Gastrocnemius medialis (tissue), 4 donors: Measurements from ENCODE around the gene PLCL1. TPM values are rescaled to one million over a fixed set of nuclear protein-coding genes. Genes with fewer than 3 reads are reported as not detected.

Experiments
- ATAC-seq, 2 donors: fragments of 150-250 bp; one replicate each; pipeline ENCODE4 v1.9.1; 2016
- DNase-seq, 2 donors: peaks; one replicate each; pipeline ENCODE4 v3.0.0-alpha.2; 2019
- H3K27ac ChIP-seq, 4 donors: fragments of 200-600 bp; sonication (generic); 1 replicate in 1 of 4; 2 replicates in 3 of 4; pipeline ENCODE4 v1.5.1; 2016 to 2018; ENCODE audit warnings: mild to moderate bottlenecking in 2 of 4, moderate library complexity in 1 of 4
- H3K27me3 ChIP-seq, 3 donors: fragments of 200-600 bp; sonication (generic) in 2 of 3; 1 replicate in 1 of 3; 2 replicates in 2 of 3; pipeline versions ENCODE4 v1.5.1 to v1.6.0; 2016 to 2019; ENCODE audit warnings: mild to moderate bottlenecking in 1 of 3, moderate library complexity in 1 of 3
- H3K36me3 ChIP-seq, 2 donors: fragments of 200-600 bp; sonication (generic) in 1 of 2; one replicate each; pipeline ENCODE4 v1.5.1; 2017 to 2018
- H3K4me1 ChIP-seq, 2 donors: fragments of 200-600 bp; sonication (generic) in 1 of 2; one replicate each; pipeline ENCODE4 v1.5.1; 2016 to 2017; ENCODE audit warnings: mild to moderate bottlenecking in 2 of 2
- H3K4me3 ChIP-seq, 4 donors: fragments of 200-600 bp; sonication (generic) in 3 of 4; 1 replicate in 1 of 4; 2 replicates in 3 of 4; pipeline ENCODE4 v1.5.1; 2016 to 2019; ENCODE audit warnings: mild to moderate bottlenecking in 2 of 4
- H3K9me3 ChIP-seq, 3 donors: fragments of 200-600 bp; sonication (generic) in 2 of 3; 1 replicate in 1 of 3; 2 replicates in 2 of 3; pipeline ENCODE4 v1.5.1; 2016 to 2019
- POLR2A ChIP-seq, 2 donors: fragments of 450-650 bp; IDR thresholded peaks; one replicate each; pipeline ENCODE4 v1.6.1; 2017; ENCODE audit warnings: antibody characterized with exemption in 2 of 2, mild to moderate bottlenecking in 2 of 2, moderate library complexity in 2 of 2
- in situ Hi-C, 4 donors: fragments of 200-750 bp; cut with MboI; loops; one replicate each; pipeline versions ENCODE4 v1.15.0 to v1.8.0; 2017; ENCODE audit warnings: low sequenced_read_pairs in 4 of 4
- intact Hi-C: fragments of 100-400 bp; cut with DNase I; formaldehyde crosslinking; loops from one replicate; pipeline ENCODE4 v1.15.1; 2023; ENCODE audit warnings: low total_unique reads
- total RNA-seq, 4 donors: library from RNA; depleted of rRNA; stranded (reverse); fragments of >200 nt; gene quantifications; one replicate each; pipeline versions ENCODE4 v1.1.0 to v1.2.3, GENCODE V29; 2016
- TF ChIP-seq, protein P1 (sequence below), 5 experiments: fragments of 450-650 bp in 3 of 5; fragments of 200-600 bp in 2 of 5; sonication (generic) in 2 of 5; IDR thresholded peaks in 4 of 5; conservative IDR thresholded peaks in 1 of 5; 1 replicate in 4 of 5; 2 replicates in 1 of 5; pipeline ENCODE4 v1.5.1; 2016 to 2019; ENCODE audit warnings: antibody characterized with exemption in 5 of 5, mild to moderate bottlenecking in 3 of 5, moderate library complexity in 3 of 5

The PLCL1 gene
- total RNA-seq, 4 donors from 2014 or later = 5.9 to 10.7 (median 9.8) TPM

GRCh38 chr2:197929008-197929885 lies 124.9 kb downstream of the PLCL1 start:
- ATAC-seq (no peak), DNase-seq (no peak)
- Histone ChIP-seq H3K27me3 (no peaks in the 10 kb centered on the region), H3K36me3 (no peaks in the 10 kb centered on the region), H3K27ac (no peak overlapping the region), H3K4me1 (peaks cover 36 to 51% of the 10 kb centered on the region in 2 donors), H3K9me3 (no peaks in the 10 kb centered on the region), H3K4me3 (no peak overlapping the region)
- intact Hi-C loops = no loop called here
- no peak for TF ChIP-seq POLR2A (IDR thresholded peaks at IDR 0.05)
- TF ChIP-seq, protein P1, sequence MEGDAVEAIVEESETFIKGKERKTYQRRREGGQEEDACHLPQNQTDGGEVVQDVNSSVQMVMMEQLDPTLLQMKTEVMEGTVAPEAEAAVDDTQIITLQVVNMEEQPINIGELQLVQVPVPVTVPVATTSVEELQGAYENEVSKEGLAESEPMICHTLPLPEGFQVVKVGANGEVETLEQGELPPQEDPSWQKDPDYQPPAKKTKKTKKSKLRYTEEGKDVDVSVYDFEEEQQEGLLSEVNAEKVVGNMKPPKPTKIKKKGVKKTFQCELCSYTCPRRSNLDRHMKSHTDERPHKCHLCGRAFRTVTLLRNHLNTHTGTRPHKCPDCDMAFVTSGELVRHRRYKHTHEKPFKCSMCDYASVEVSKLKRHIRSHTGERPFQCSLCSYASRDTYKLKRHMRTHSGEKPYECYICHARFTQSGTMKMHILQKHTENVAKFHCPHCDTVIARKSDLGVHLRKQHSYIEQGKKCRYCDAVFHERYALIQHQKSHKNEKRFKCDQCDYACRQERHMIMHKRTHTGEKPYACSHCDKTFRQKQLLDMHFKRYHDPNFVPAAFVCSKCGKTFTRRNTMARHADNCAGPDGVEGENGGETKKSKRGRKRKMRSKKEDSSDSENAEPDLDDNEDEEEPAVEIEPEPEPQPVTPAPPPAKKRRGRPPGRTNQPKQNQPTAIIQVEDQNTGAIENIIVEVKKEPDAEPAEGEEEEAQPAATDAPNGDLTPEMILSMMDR (IDR thresholded peaks at IDR 0.05 in 4 of 5, conservative IDR thresholded peaks at IDR 0.05 in 1 of 5) = no peak
- in situ Hi-C loops = no loop called here

DNA sequence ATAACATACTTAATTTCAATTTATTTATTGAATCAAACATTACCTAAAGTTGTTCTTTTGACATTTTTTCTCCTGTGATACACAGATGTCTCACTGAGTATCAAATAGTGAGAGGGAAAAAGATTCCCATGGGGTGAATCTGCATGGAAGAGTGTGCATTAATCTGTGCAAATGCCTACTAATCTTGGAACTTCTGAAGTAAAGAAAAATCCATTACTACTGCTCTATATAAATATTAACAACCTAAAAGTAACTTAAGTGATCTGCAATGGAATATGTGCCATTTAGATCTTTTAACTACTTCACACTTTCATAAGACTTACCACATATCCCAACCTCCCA lies 125.5 kb downstream of the PLCL1 start:
- DNase-seq (no peak), ATAC-seq (no peak)
- H3K27ac ChIP-seq = no peak overlapping the region
- H3K36me3 ChIP-seq = no peaks in the 10 kb centered on the region
- no peak for TF ChIP-seq POLR2A (IDR thresholded peaks at IDR 0.05)
- TF ChIP-seq, protein P1 (IDR thresholded peaks at IDR 0.05 in 4 of 5, conservative IDR thresholded peaks at IDR 0.05 in 1 of 5) = no peak
- intact Hi-C loops (no loop called here), in situ Hi-C loops (no loop called here)
- H3K4me1 ChIP-seq = peaks cover 34 to 45% of the 10 kb centered on the region in 2 donors
- H3K4me3 ChIP-seq = no peak overlapping the region
- H3K9me3 ChIP-seq = no peaks in the 10 kb centered on the region
- no peaks in the 10 kb centered on the region for H3K27me3 ChIP-seq

DNA sequence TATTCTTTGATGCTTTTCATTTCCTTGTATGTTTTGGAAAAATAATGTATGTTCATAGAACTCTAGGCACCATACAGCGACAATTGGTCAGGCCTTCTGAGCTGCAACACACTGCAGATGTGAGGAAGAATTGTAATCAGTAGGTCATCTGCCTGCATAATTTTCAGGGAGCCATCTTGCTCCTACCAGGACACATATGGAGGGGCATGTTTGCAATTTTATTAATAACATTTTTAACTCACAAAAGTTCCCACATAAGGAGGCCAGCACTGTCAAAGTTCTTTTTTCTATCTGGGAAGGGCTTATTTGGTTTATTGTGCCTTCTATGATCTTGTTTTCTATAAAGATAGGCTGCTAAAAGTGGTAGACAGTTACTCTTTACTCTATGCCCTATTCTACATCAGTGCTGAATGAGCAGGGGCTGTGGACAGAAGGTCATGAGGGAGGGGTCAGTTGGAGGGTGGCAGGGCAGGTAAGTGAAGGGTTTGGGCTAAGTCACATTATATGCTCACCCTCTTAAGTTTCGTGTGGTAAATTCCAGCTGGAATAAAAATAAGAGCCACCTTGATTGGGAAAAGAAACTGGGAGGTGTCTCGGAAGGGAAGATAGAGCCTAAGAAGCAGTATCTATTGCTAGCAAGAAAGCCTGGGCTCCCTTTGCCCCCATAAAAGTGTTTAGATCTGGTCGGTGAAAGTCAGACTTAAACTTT lies 126.3 kb downstream of the PLCL1 start:
- in situ Hi-C loops = no loop called here
- Histone ChIP-seq H3K9me3 (no peaks in the 10 kb centered on the region), H3K27ac (no peak overlapping the region), H3K27me3 (no peaks in the 10 kb centered on the region), H3K4me3 (no peak overlapping the region), H3K36me3 (no peaks in the 10 kb centered on the region), H3K4me1 (peaks cover 28 to 37% of the 10 kb centered on the region in 2 donors)
- ATAC-seq (no peak), DNase-seq (no peak)
- intact Hi-C loops = no loop called here
- no peak for TF ChIP-seq POLR2A (IDR thresholded peaks at IDR 0.05)
- TF ChIP-seq, protein P1 (IDR thresholded peaks at IDR 0.05 in 4 of 5, conservative IDR thresholded peaks at IDR 0.05 in 1 of 5) = no peak

- TF ChIP-seq, protein P1 (IDR thresholded peaks at IDR 0.05 in 4 of 5, conservative IDR thresholded peaks at IDR 0.05 in 1 of 5) = no peak
- no peak for TF ChIP-seq POLR2A (IDR thresholded peaks at IDR 0.05)
- Histone ChIP-seq H3K36me3 (no peaks in the 10 kb centered on the region), H3K27ac (no peak overlapping the region), H3K4me1 (peaks cover 24 to 29% of the 10 kb centered on the region in 2 donors), H3K4me3 (no peak overlapping the region), H3K9me3 (no peaks in the 10 kb centered on the region), H3K27me3 (no peaks in the 10 kb centered on the region)
- in situ Hi-C loops (no loop called here), intact Hi-C loops (no loop called here)
- ATAC-seq = no peak
- no peak for DNase-seq
Measured at GRCh38 chr2:197931661-197932312, 127.4 kb downstream of the PLCL1 start.
